H1 (cell line): Measurements from ENCODE around the gene ZDHHC17. TPM values are rescaled to one million over a fixed set of nuclear protein-coding genes. Genes with fewer than 3 reads are reported as not detected.

Source experiments
- CTCF ChIA-PET: fragments of 300-600 bp; sonication (Branson Sonifier 250); formaldehyde crosslinking; loops from one replicate; lab custom pipeline; 2021; ENCODE audit not compliant: partially characterized antibody; lab: Charles Lee
- POLR2A ChIA-PET: fragments of 300-600 bp; sonication (Branson Sonifier 250); formaldehyde crosslinking; loops from one replicate; lab custom pipeline; 2021; ENCODE audit warnings: inconsistent platforms; ENCODE audit not compliant: partially characterized antibody; lab: Charles Lee
- DNase-seq, 2 experiments: peaks; one replicate each; pipeline versions ENCODE4 v3.0.0 to v3.0.0-alpha.2; 2010 to 2022; ENCODE audit warnings: low spot score in 2 of 2, low read depth in 1 of 2, mixed read lengths in 1 of 2
- FAIRE-seq: peaks from 2 replicates; lab custom pipeline; 2011; peaks lifted over from hg19 to GRCh38; lab: Jason Lieb, UNC
- H2AFZ ChIP-seq: 2 replicates; pipeline ENCODE4 v1.8.1; 2012; ENCODE audit warnings: low read length, inconsistent platforms
- H2AK5ac ChIP-seq: 2 replicates; pipeline ENCODE4 v1.6.1; 2013; ENCODE audit warnings: low read depth, low read length
- H2BK120ac ChIP-seq: replicated peaks from 2 replicates; pipeline ENCODE3; 2013; ENCODE audit warnings: low read depth, low read length, inconsistent platforms
- H2BK12ac ChIP-seq: 2 replicates; pipeline ENCODE4 v1.6.1; 2013; ENCODE audit warnings: low read depth, low read length
- H2BK15ac ChIP-seq: 2 replicates; pipeline ENCODE4 v1.6.1; 2013; ENCODE audit warnings: low read length
- H2BK20ac ChIP-seq: 2 replicates; pipeline ENCODE4 v1.6.1; 2013; ENCODE audit warnings: low read length
- H2BK5ac ChIP-seq: 2 replicates; pipeline ENCODE4 v1.6.1; 2013; ENCODE audit warnings: low read depth, low read length
- H3K14ac ChIP-seq: 2 replicates; pipeline ENCODE4 v1.6.1; 2013; ENCODE audit warnings: inconsistent platforms; ENCODE audit not compliant: insufficient read length
- H3K18ac ChIP-seq: 2 replicates; pipeline ENCODE4 v1.6.1; 2013; ENCODE audit warnings: low read length; ENCODE audit errors: extremely low read depth
- H3K23ac ChIP-seq: 2 replicates; pipeline ENCODE4 v1.6.1; 2013; ENCODE audit warnings: inconsistent platforms; ENCODE audit not compliant: insufficient read length
- H3K23me2 ChIP-seq: 2 replicates; pipeline ENCODE4 v1.6.1; 2013; ENCODE audit warnings: low read depth, low read length
- H3K27ac ChIP-seq: 2 replicates; pipeline ENCODE4 v1.6.1; 2011; ENCODE audit warnings: low read depth, low read length, inconsistent platforms
- H3K27me3 ChIP-seq, 4 experiments: replicated peaks in 1 of 4; 1 replicate in 1 of 4; 2 replicates in 3 of 4; pipeline versions ENCODE4 v1.6.1 to v1.8.1; 2011 to 2013; ENCODE audit warnings: low read length in 3 of 4, mild to moderate bottlenecking in 3 of 4, inconsistent platforms in 2 of 4, mixed read lengths in 2 of 4, moderate library complexity in 1 of 4; ENCODE audit not compliant: control insufficient read depth in 3 of 4, insufficient read depth in 3 of 4; ENCODE audit errors: extremely low read depth in 1 of 4
- H3K36me3 ChIP-seq, 4 experiments: 2 replicates each; pipeline versions ENCODE4 v1.6.1 to v1.8.1; 2011 to 2013; ENCODE audit warnings: mild to moderate bottlenecking in 4 of 4, low read length in 3 of 4, moderate library complexity in 2 of 4, control low read depth in 1 of 4, inconsistent platforms in 1 of 4; ENCODE audit not compliant: insufficient read depth in 4 of 4, control insufficient read depth in 2 of 4
- H3K4ac ChIP-seq: replicated peaks from 2 replicates; pipeline ENCODE3; 2013; ENCODE audit warnings: low read length, low read depth, mixed read lengths, inconsistent platforms; ENCODE audit not compliant: insufficient read length
- H3K4me1 ChIP-seq, 4 experiments: replicated peaks in 1 of 4; 1 replicate in 1 of 4; 2 replicates in 3 of 4; pipeline versions ENCODE4 v1.6.1 to v1.8.1; 2011 to 2013; ENCODE audit warnings: low read length in 3 of 4, inconsistent platforms in 2 of 4, mixed read lengths in 1 of 4; ENCODE audit not compliant: insufficient read depth in 4 of 4, control insufficient read depth in 3 of 4
- H3K4me2 ChIP-seq, 2 experiments: 2 replicates each; pipeline versions ENCODE4 v1.6.1 to v1.8.1; 2011 to 2013; ENCODE audit warnings: low read depth in 2 of 2, low read length in 2 of 2, control low read depth in 1 of 2, inconsistent platforms in 1 of 2, mild to moderate bottlenecking in 1 of 2; ENCODE audit not compliant: insufficient read depth in 1 of 2
- H3K4me3 ChIP-seq, 4 experiments: fragments of 200-600, 300-600 bp in 1 of 4; sonication (generic), shearing (Covaris generic), sonication (Bioruptor Twin) in 1 of 4; 2 replicates each; pipeline versions ENCODE4 v1.5.1 to v1.8.1; 2011 to 2016; ENCODE audit warnings: low read length in 4 of 4, low read depth in 3 of 4, control low read depth in 2 of 4, inconsistent platforms in 2 of 4, mild to moderate bottlenecking in 2 of 4, mixed read lengths in 1 of 4, moderate library complexity in 1 of 4; ENCODE audit not compliant: insufficient read depth in 2 of 4; ENCODE audit errors: extremely low read depth in 1 of 4
- H3K56ac ChIP-seq: replicated peaks from 2 replicates; pipeline ENCODE3; 2013; ENCODE audit warnings: low read depth, mild to moderate bottlenecking, mixed read lengths, low read length, inconsistent platforms; ENCODE audit not compliant: insufficient read length
- H3K79me1 ChIP-seq: 2 replicates; pipeline ENCODE4 v1.6.1; 2013; ENCODE audit warnings: low read depth, low read length, control low read depth
- H3K79me2 ChIP-seq, 2 experiments: 2 replicates each; pipeline versions ENCODE4 v1.6.1 to v1.8.1; 2012 to 2013; ENCODE audit warnings: low read length in 2 of 2, mild to moderate bottlenecking in 2 of 2, inconsistent platforms in 1 of 2; ENCODE audit not compliant: insufficient read depth in 2 of 2, control insufficient read depth in 1 of 2
- H3K9ac ChIP-seq, 4 experiments: replicated peaks in 1 of 4; 1 replicate in 1 of 4; 2 replicates in 3 of 4; pipeline versions ENCODE4 v1.6.1 to v1.8.1; 2011 to 2013; ENCODE audit warnings: low read depth in 3 of 4, low read length in 3 of 4, control low read depth in 2 of 4, mild to moderate bottlenecking in 2 of 4, moderate library complexity in 2 of 4, inconsistent platforms in 1 of 4; ENCODE audit errors: extremely low read depth in 1 of 4
- H3K9me3 ChIP-seq, 2 experiments: 2 replicates each; pipeline versions ENCODE4 v1.6.1 to v1.8.1; 2012 to 2013; ENCODE audit warnings: mild to moderate bottlenecking in 2 of 2, moderate library complexity in 2 of 2, control low read depth in 1 of 2, inconsistent platforms in 1 of 2, low read depth in 1 of 2, low read length in 1 of 2, mixed read lengths in 1 of 2; ENCODE audit not compliant: insufficient read depth in 2 of 2
- H4K20me1 ChIP-seq, 2 experiments: replicated peaks in 1 of 2; 2 replicates each; pipeline versions ENCODE3 to v1.8.1; 2011 to 2013; ENCODE audit warnings: inconsistent platforms in 2 of 2, low read length in 2 of 2, mild to moderate bottlenecking in 1 of 2; ENCODE audit not compliant: insufficient read depth in 2 of 2, control insufficient read depth in 1 of 2
- H4K5ac ChIP-seq: 2 replicates; pipeline ENCODE4 v1.6.1; 2013; ENCODE audit warnings: low read length, low read depth, mixed read lengths, inconsistent platforms; ENCODE audit not compliant: insufficient read length
- H4K8ac ChIP-seq: 2 replicates; pipeline ENCODE4 v1.8.0; 2013; ENCODE audit warnings: mild to moderate bottlenecking, moderate library complexity, low read length, inconsistent platforms; ENCODE audit not compliant: insufficient read depth; ENCODE audit errors: extremely low read depth
- H4K91ac ChIP-seq: replicated peaks from 2 replicates; pipeline ENCODE3; 2013; ENCODE audit warnings: low read length, mixed read lengths, inconsistent platforms; ENCODE audit not compliant: insufficient read length
- BRCA1 ChIP-seq: IDR thresholded peaks from 2 replicates; pipeline ENCODE4 v1.6.1; 2012; ENCODE audit warnings: low read depth, low read length, improper control_type of control experiment
- CTBP2 ChIP-seq: IDR thresholded peaks from 2 replicates; pipeline ENCODE4 v1.7.0; 2011; ENCODE audit warnings: borderline replicate concordance, mild to moderate bottlenecking, moderate library complexity, mixed read lengths, low read length; ENCODE audit not compliant: insufficient read depth, insufficient read length
- EP300 ChIP-seq, 2 experiments: IDR thresholded peaks; 1 replicate in 1 of 2; 2 replicates in 1 of 2; pipeline ENCODE4 v1.6.1; 2011 to 2012; ENCODE audit warnings: low read depth in 2 of 2, low read length in 2 of 2, mild to moderate bottlenecking in 2 of 2, borderline replicate concordance in 1 of 2, inconsistent platforms in 1 of 2, moderate library complexity in 1 of 2
- HDAC6 ChIP-seq: IDR thresholded peaks from one replicate; pipeline ENCODE4 v1.7.1; 2012; ENCODE audit warnings: low read depth, mild to moderate bottlenecking, inconsistent platforms, low read length, moderate library complexity
- NRF1 ChIP-seq: IDR thresholded peaks from 2 replicates; pipeline ENCODE4 v1.6.1; 2011; ENCODE audit warnings: mild to moderate bottlenecking, low read depth, low read length, improper control_type of control experiment
- SRF ChIP-seq: IDR thresholded peaks from 2 replicates; pipeline ENCODE4 v1.6.1; 2011; ENCODE audit warnings: mild to moderate bottlenecking, low read depth, low read length, moderate library complexity
- WGBS, 2 experiments: shearing (Covaris generic) in 1 of 2; methylation state at CpG; one replicate each; pipeline versions ENCODE4 v1.1.6 to v1.1.7; 2013 to 2015; ENCODE audit warnings: low lambda C conversion rate in 2 of 2, mixed read lengths in 2 of 2, inconsistent platforms in 1 of 2, low coverage in 1 of 2, missing lambda C conversion rate in 1 of 2; ENCODE audit not compliant: insufficient replicate concordance in 2 of 2, insufficient coverage in 1 of 2, insufficient read length in 1 of 2; ENCODE audit errors: extremely low coverage in 1 of 2, missing lambda C conversion rate in 1 of 2; 5-methylcytosine and 5-hydroxymethylcytosine counted together
- polyA plus RNA-seq, 7 experiments: library from polyadenylated mRNA; depleted of rRNA in 3 of 7; stranded (reverse) in 5 of 7; unstranded in 2 of 7; fragments of >200 nt in 5 of 7; fragments of 200-250 nt in 2 of 7; gene quantifications; 1 replicate in 5 of 7; 2 replicates in 1 of 7; 4 replicates in 1 of 7; pipeline versions ENCODE4 v1.2.1 to v1.2.3, GENCODE V29; 2011 to 2013; ENCODE audit warnings: missing spikeins in 2 of 7, mixed read lengths in 2 of 7
- total RNA-seq: library from RNA; stranded (reverse); fragmentation: NEBNext Ultra II Directional; extraction: Animal tissue kit (Norgen Biotek cat#: 25700); gene quantifications from 2 replicates; pipeline ENCODE4 v1.2.1, GENCODE V29; 2021
- TF ChIP-seq, protein P1 (sequence below): IDR thresholded peaks from 2 replicates; pipeline ENCODE4 v1.6.1; 2012; ENCODE audit warnings: inconsistent platforms

The ZDHHC17 gene
- total and polyA plus RNA-seq, 2 of the 8 experiments (the other 6 are each of a cell fraction or from before 2014, with no cell fraction given): 27.6 to 28.9 TPM

GRCh38 chr12:76852106-76852505 lies 88.2 kb downstream of the ZDHHC17 start:
- TF ChIP-seq BRCA1 (no peak), EP300 (IDR thresholded peaks at IDR 0.05; ENCODE audit: borderline replicate concordance in 1 of 2, low read depth in 2 of 2, low read length in 2 of 2) (no peak), NRF1 (no peak), HDAC6 (no peak), SRF (no peak), CTBP2 (no peak)
- TF ChIP-seq, protein P1, sequence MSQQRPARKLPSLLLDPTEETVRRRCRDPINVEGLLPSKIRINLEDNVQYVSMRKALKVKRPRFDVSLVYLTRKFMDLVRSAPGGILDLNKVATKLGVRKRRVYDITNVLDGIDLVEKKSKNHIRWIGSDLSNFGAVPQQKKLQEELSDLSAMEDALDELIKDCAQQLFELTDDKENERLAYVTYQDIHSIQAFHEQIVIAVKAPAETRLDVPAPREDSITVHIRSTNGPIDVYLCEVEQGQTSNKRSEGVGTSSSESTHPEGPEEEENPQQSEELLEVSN: no peak
- Histone ChIP-seq H2BK120ac (no peak overlapping the region), H3K4ac (no peak overlapping the region), H3K4me3 (no peak overlapping the region), H2BK20ac (no peak overlapping the region), H2AK5ac (no peak overlapping the region), H3K4me1 (no peaks in the 10 kb centered on the region), H3K27ac (no peak overlapping the region), H3K36me3 (peaks cover 0 to 41% (median 11%) of the 10 kb centered on the region in 4 experiments; a peak in 6 of 8 replicates), H4K5ac (no peak overlapping the region), H3K23ac (no peak overlapping the region), H3K4me2 (no peak overlapping the region), H3K56ac (no peak overlapping the region), H2BK12ac (no peak overlapping the region), H4K91ac (no peak overlapping the region), H2BK15ac (no peak overlapping the region), H3K14ac (no peak overlapping the region), H3K79me1 (no peaks in the 10 kb centered on the region), H3K27me3 (no peaks in the 10 kb centered on the region), H2BK5ac (no peak overlapping the region), H4K8ac (no peak overlapping the region), H3K9ac (no peak overlapping the region), H3K79me2 (no peaks in the 10 kb centered on the region), H3K9me3 (no peaks in the 10 kb centered on the region), H2AFZ (no peak overlapping the region), H3K18ac (no peak overlapping the region), H4K20me1 (peaks cover 0 to 2% of the 10 kb centered on the region in 2 experiments), H3K23me2 (no peaks in the 10 kb centered on the region)
- ChIA-PET CTCF (interaction anchor here (1.2 kb wide), 1 partner anchor 77 kb away, joined by 5 read pairs; no protein-coding TSS in a partner anchor), POLR2A (interaction anchor here (1.0 kb wide), 1 partner anchor 18 kb away, joined by 3 read pairs; no protein-coding TSS in a partner anchor)
- 89% methylated on average over 1 of the region's 1 CpG; no CpG with 5 or more reads in 1 of the 2 experiments for WGBS, 2 experiments
- DNase-seq (no peak), FAIRE-seq (no peak)
